SU-DHL-6 (cell line): ENCODE measurements around the gene ZC3H12C.

Source experiments
- H2AFZ ChIP-seq: fragments of 200-600 bp; sonication (generic); 2 replicates; pipeline ENCODE4 v1.6.1; 2014; ENCODE audit warnings: low read depth, mild to moderate bottlenecking, moderate library complexity, mixed read lengths, antibody characterized with exemption, low read length; ENCODE audit not compliant: severe bottlenecking
- H3F3A ChIP-seq: fragments of 200-600 bp; shearing (Covaris generic); 2 replicates; pipeline ENCODE4 v1.6.0; 2016; ENCODE audit warnings: antibody characterized with exemption, mild to moderate bottlenecking; ENCODE audit not compliant: insufficient read depth
- H3K27ac ChIP-seq: fragments of 200-600 bp; sonication (generic); 2 replicates; pipeline ENCODE4 v1.5.1; 2016; ENCODE audit warnings: low read depth, mild to moderate bottlenecking, low read length, moderate library complexity, mixed read lengths
- H3K27me3 ChIP-seq: fragments of 200-600 bp; sonication (generic), shearing (Covaris generic); 2 replicates; pipeline ENCODE4 v1.6.0; 2014; ENCODE audit warnings: mild to moderate bottlenecking, low read length
- H3K36me3 ChIP-seq: fragments of 200-600 bp; sonication (generic); 2 replicates; pipeline ENCODE4 v1.6.1; 2014; ENCODE audit warnings: mild to moderate bottlenecking, low read length, mixed read lengths
- H3K4me2 ChIP-seq: fragments of 300-600, 200-600 bp; shearing (Covaris generic), sonication (generic); 2 replicates; pipeline ENCODE4 v1.6.0; 2014; ENCODE audit warnings: low read length, low read depth, mild to moderate bottlenecking; ENCODE audit not compliant: poor library complexity, severe bottlenecking
- H3K4me3 ChIP-seq: fragments of 200-600 bp; sonication (generic); 2 replicates; pipeline ENCODE4 v1.5.1; 2014; ENCODE audit warnings: antibody characterized with exemption, low read length, mild to moderate bottlenecking, mixed read lengths; ENCODE audit not compliant: insufficient read depth, poor library complexity, severe bottlenecking
- H3K79me2 ChIP-seq: fragments of 200-600 bp; sonication (generic); 2 replicates; pipeline ENCODE4 v1.6.1; 2014; ENCODE audit warnings: mild to moderate bottlenecking, low read length, moderate library complexity; ENCODE audit not compliant: insufficient read depth
- H3K9ac ChIP-seq: fragments of 200-600 bp; sonication (generic); 2 replicates; pipeline ENCODE4 v1.7.0; 2014; ENCODE audit warnings: mild to moderate bottlenecking, low read length
- H3K9me2 ChIP-seq: fragments of 200-600 bp; sonication (generic); replicated peaks from 2 replicates; pipeline ENCODE4 v1.6.1; 2014; ENCODE audit warnings: low read length; ENCODE audit not compliant: insufficient read depth
- H3K9me3 ChIP-seq: fragments of 200-600 bp; sonication (generic); 2 replicates; pipeline ENCODE4 v1.6.1; 2014; ENCODE audit warnings: low read length, mixed read lengths; ENCODE audit not compliant: insufficient read depth
- H4K20me1 ChIP-seq: fragments of 200-600 bp; sonication (generic); 2 replicates; pipeline ENCODE4 v1.6.1; 2014; ENCODE audit warnings: low read depth, mild to moderate bottlenecking, antibody characterized with exemption, low read length, moderate library complexity, mixed read lengths
- CTCF ChIP-seq: fragments of 200-600 bp; sonication (generic); IDR thresholded peaks from one replicate; pipeline ENCODE4 v1.5.1; 2017; ENCODE audit warnings: antibody characterized with exemption, mild to moderate bottlenecking, low read length, moderate library complexity; ENCODE audit not compliant: insufficient read depth, poor library complexity, severe bottlenecking
- EZH2phosphoT487 ChIP-seq: fragments of 200-600 bp; sonication (generic), shearing (Covaris generic); conservative IDR thresholded peaks from 2 replicates; pipeline ENCODE4 v1.6.1; 2018; ENCODE audit warnings: mild to moderate bottlenecking, antibody characterized with exemption, low read length, moderate library complexity, mixed read lengths

Gene ZC3H12C

DNA sequence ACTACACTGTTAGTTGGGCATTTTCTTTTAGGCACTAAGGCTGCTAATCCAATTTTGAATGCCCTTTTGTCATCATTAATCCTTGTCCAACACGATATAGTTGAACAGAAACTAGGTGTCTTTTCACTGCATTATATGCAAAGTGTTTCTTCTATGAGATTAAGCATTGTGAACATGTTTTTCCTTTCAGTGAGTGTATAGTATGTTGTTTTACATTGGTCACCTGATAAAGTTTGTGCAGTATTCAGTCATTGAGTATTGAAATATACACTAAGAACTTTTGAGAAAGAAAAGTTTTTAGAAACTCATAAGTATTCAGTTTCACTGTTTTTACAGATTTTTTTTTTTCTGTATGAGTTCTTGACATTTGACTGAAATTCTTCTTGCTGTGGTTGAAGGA, 59.0 kb downstream of the ZC3H12C start:
- H3K9me2 ChIP-seq, result no peaks in the 10 kb centered on the region
- no peaks in the 10 kb centered on the region for H3K79me2 ChIP-seq
- no peaks in the 10 kb centered on the region for H3K27me3 ChIP-seq
- no peak for TF ChIP-seq EZH2phosphoT487
- TF ChIP-seq CTCF, result no peak
- no peak overlapping the region for H3K9ac ChIP-seq
- H3K9me3 ChIP-seq, result no peaks in the 10 kb centered on the region
- H2AFZ ChIP-seq, result no peak overlapping the region
- H3K36me3 ChIP-seq, result no peaks in the 10 kb centered on the region
- H3K4me2 ChIP-seq, result no peak overlapping the region
- no peaks in the 10 kb centered on the region for H4K20me1 ChIP-seq
- H3K4me3 ChIP-seq, result no peak overlapping the region
- no peak overlapping the region for H3K27ac ChIP-seq
- no peaks in the 10 kb centered on the region for H3F3A ChIP-seq

DNA sequence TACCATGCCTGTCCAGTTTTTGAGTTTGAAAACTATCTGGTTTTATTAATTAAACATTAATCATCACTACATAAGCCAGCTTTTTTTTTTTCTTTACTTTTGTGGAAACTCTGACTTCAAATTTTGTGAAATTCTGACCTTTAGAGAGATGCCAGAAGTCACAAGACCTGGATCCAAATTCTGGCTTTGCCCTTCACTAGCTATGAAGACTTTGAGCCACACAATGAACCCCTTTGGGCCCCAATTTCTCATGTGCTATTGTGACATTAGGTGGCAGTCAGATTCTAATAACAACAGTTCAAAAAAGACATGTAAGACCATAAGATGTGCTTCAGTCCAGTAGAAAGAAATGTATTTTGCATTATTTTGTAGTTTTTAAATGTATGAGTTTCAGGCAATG, 60.3 kb downstream of the ZC3H12C start:
- H3K9ac ChIP-seq, result no peak overlapping the region
- no peaks in the 10 kb centered on the region for H4K20me1 ChIP-seq
- H3K79me2 ChIP-seq, result no peaks in the 10 kb centered on the region
- H2AFZ ChIP-seq, result no peak overlapping the region
- H3K9me2 ChIP-seq, result no peaks in the 10 kb centered on the region
- H3K9me3 ChIP-seq, result no peaks in the 10 kb centered on the region
- H3K4me3 ChIP-seq, result no peak overlapping the region
- no peak overlapping the region for H3K27ac ChIP-seq
- H3K4me2 ChIP-seq, result no peak overlapping the region
- TF ChIP-seq EZH2phosphoT487, result no peak
- no peak for TF ChIP-seq CTCF
- no peaks in the 10 kb centered on the region for H3K36me3 ChIP-seq
- H3F3A ChIP-seq, result no peaks in the 10 kb centered on the region
- H3K27me3 ChIP-seq, result no peaks in the 10 kb centered on the region

DNA sequence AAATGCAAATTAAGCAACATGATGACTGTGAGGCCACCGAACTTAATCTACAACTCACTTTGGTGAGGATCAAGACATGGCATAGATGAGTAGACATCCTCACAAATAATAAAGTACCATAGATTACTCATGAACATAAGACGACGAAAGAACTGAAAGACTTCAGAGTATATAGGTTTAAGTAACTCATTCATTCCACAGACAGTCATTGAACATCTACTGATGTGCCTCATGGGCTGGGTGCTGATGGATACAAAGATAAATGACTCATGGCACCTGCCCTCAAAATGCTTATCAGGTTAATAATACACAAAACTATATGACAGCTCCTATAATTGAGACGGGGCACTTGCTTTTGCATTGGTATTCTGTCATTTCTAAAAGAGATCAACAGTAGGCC, 63.3 kb downstream of the ZC3H12C start:
- no peaks in the 10 kb centered on the region for H3K79me2 ChIP-seq
- TF ChIP-seq CTCF, result no peak
- no peak for TF ChIP-seq EZH2phosphoT487
- H4K20me1 ChIP-seq, result no peaks in the 10 kb centered on the region
- H3K27ac ChIP-seq, result no peak overlapping the region
- H3K27me3 ChIP-seq, result no peaks in the 10 kb centered on the region
- H3K9me2 ChIP-seq, result no peaks in the 10 kb centered on the region
- no peaks in the 10 kb centered on the region for H3K36me3 ChIP-seq
- no peak overlapping the region for H3K4me3 ChIP-seq
- no peak overlapping the region for H3K9ac ChIP-seq
- H3K9me3 ChIP-seq, result no peaks in the 10 kb centered on the region
- no peaks in the 10 kb centered on the region for H3F3A ChIP-seq
- H2AFZ ChIP-seq, result no peak overlapping the region
- H3K4me2 ChIP-seq, result no peak overlapping the region
